Esophagus squamous epithelium (tissue), 5 donors: ENCODE results near the gene GDAP1L1. TPM values are rescaled to one million over a fixed set of nuclear protein-coding genes. Genes with fewer than 3 reads are reported as not detected.

ENCODE experiments used
- DNase-seq: peaks from one replicate; lab custom pipeline; 2025; lab: John Stamatoyannopoulos, UW
- H3K27ac ChIP-seq, 4 donors: fragments of 200-600 bp; sonication (generic); one replicate each; pipeline ENCODE4 v1.5.1; 2016 to 2019; ENCODE audit warnings: mild to moderate bottlenecking in 1 of 4
- H3K27me3 ChIP-seq, 4 donors: fragments of 200-600 bp; sonication (generic); 1 replicate in 3 of 4; 2 replicates in 1 of 4; pipeline versions ENCODE4 v1.5.1 to v1.6.0; 2017 to 2021; ENCODE audit warnings: antibody characterized with exemption in 1 of 4
- H3K36me3 ChIP-seq, 3 donors: fragments of 200-600 bp; sonication (generic); one replicate each; pipeline ENCODE4 v1.5.1; 2016 to 2019
- H3K4me1 ChIP-seq, 3 donors: fragments of 200-600 bp; sonication (generic); one replicate each; pipeline ENCODE4 v1.5.1; 2017 to 2019
- H3K4me3 ChIP-seq, 4 donors: fragments of 200-600 bp; sonication (generic); 1 replicate in 3 of 4; 2 replicates in 1 of 4; pipeline ENCODE4 v1.5.1; 2016 to 2019; ENCODE audit warnings: mild to moderate bottlenecking in 2 of 4, moderate library complexity in 1 of 4
- H3K9me3 ChIP-seq, 3 donors: fragments of 200-600 bp; sonication (generic); one replicate each; pipeline ENCODE4 v1.5.1; 2016 to 2019
- CTCF ChIP-seq, 6 experiments: fragments of 450-650 bp in 4 of 6; fragments of 200-600 bp in 2 of 6; sonication (generic) in 2 of 6; IDR thresholded peaks; one replicate each; pipeline ENCODE4 v1.5.1; 2016 to 2019; ENCODE audit warnings: antibody characterized with exemption in 6 of 6, mild to moderate bottlenecking in 4 of 6, moderate library complexity in 4 of 6
- POLR2A ChIP-seq, 4 donors: fragments of 450-650 bp; IDR thresholded peaks; one replicate each; pipeline ENCODE4 v1.6.1; 2017; ENCODE audit warnings: antibody characterized with exemption in 4 of 4, mild to moderate bottlenecking in 4 of 4, moderate library complexity in 3 of 4
- WGBS, 2 donors: methylation state at CpG; one replicate each; pipeline ENCODE4 v1.1.5; 2018; 5-methylcytosine and 5-hydroxymethylcytosine counted together
- intact Hi-C: fragments of 100-400 bp; cut with DNase I; formaldehyde crosslinking; loops from one replicate; pipeline ENCODE4 v1.15.0; 2022
- total RNA-seq, 4 donors: library from RNA; depleted of rRNA; stranded (reverse); fragments of >200 nt; gene quantifications; one replicate each; pipeline ENCODE4 v1.1.0, GENCODE V29; 2016
- donor health status: DM: yes; HTN: yes; CAD: no.

GDAP1L1 gene
- total RNA-seq, 4 donors from 2014 or later = not detected

- 74 to 86% methylated on average over 2 of the region's 3 CpGs for WGBS, 2 donors
- DNase-seq = no peak
- H3K4me1 ChIP-seq = no peaks in the 10 kb centered on the region
- peaks cover 0 to 11% (median 0%) of the 10 kb centered on the region in 4 donors for H3K27me3 ChIP-seq
- TF ChIP-seq POLR2A (IDR thresholded peaks at IDR 0.05) (no peak), CTCF (IDR thresholded peaks at IDR 0.05) (no peak)
- H3K9me3 ChIP-seq = no peaks in the 10 kb centered on the region
- no peak overlapping the region for H3K4me3 ChIP-seq
- H3K36me3 ChIP-seq = no peaks in the 10 kb centered on the region
- no peak overlapping the region for H3K27ac ChIP-seq
- intact Hi-C loops = no loop called here
These were observed 6.4 kb downstream of the GDAP1L1 start for GRCh38 chr20:44253528-44253927.

- H3K4me1 ChIP-seq = no peaks in the 10 kb centered on the region
- no peaks in the 10 kb centered on the region for H3K9me3 ChIP-seq
- TF ChIP-seq CTCF (IDR thresholded peaks at IDR 0.05) = no peak
- no peak for TF ChIP-seq POLR2A (IDR thresholded peaks at IDR 0.05)
- WGBS, 2 donors = 73 to 80% methylated on average over 7 to 8 of the region's 8 CpGs
- no peak overlapping the region for H3K4me3 ChIP-seq
- peaks cover 0 to 7% (median 0%) of the 10 kb centered on the region in 4 donors for H3K27me3 ChIP-seq
- DNase-seq = no peak
- H3K36me3 ChIP-seq = no peaks in the 10 kb centered on the region
- H3K27ac ChIP-seq = no peak overlapping the region
- intact Hi-C loops = no loop called here
These were observed 7.0 kb downstream of the GDAP1L1 start for GRCh38 chr20:44254073-44254472.

GRCh38 chr20:44255942-44256341 is 8.8 kb downstream of the GDAP1L1 start:
- TF ChIP-seq CTCF (IDR thresholded peaks at IDR 0.05) (no peak), POLR2A (IDR thresholded peaks at IDR 0.05) (no peak)
- Histone ChIP-seq H3K9me3 (no peaks in the 10 kb centered on the region), H3K36me3 (no peaks in the 10 kb centered on the region), H3K27me3 (no peaks in the 10 kb centered on the region), H3K4me3 (no peak overlapping the region), H3K27ac (no peak overlapping the region), H3K4me1 (no peaks in the 10 kb centered on the region)
- 90% methylated on average over 1 of the region's 1 CpG; no CpG with 5 or more reads in 1 of the 2 donors for WGBS, 2 donors
- intact Hi-C loops = no loop called here
- DNase-seq = no peak

GRCh38 chr20:44256961-44257360 is 9.9 kb downstream of the GDAP1L1 start:
- Histone ChIP-seq H3K36me3 (no peaks in the 10 kb centered on the region), H3K4me3 (no peak overlapping the region), H3K27ac (no peak overlapping the region), H3K9me3 (no peaks in the 10 kb centered on the region), H3K4me1 (no peaks in the 10 kb centered on the region), H3K27me3 (no peaks in the 10 kb centered on the region)
- no peak for DNase-seq
- WGBS, 2 donors = 76 to 90% methylated on average over 5 of the region's 21 CpGs
- TF ChIP-seq POLR2A (IDR thresholded peaks at IDR 0.05) (no peak), CTCF (IDR thresholded peaks at IDR 0.05) (no peak)
- intact Hi-C loops = no loop called here

- DNase-seq = no peak
These were observed 11.2 kb downstream of the GDAP1L1 start for GRCh38 chr20:44258226-44258890.

More at GRCh38 chr20:44258226-44258890, 11.2 kb downstream of the GDAP1L1 start:
- Histone ChIP-seq H3K36me3 (no peaks in the 10 kb centered on the region), H3K4me3 (no peak overlapping the region), H3K9me3 (no peaks in the 10 kb centered on the region), H3K27ac (no peak overlapping the region), H3K4me1 (no peaks in the 10 kb centered on the region), H3K27me3 (no peaks in the 10 kb centered on the region)
- TF ChIP-seq POLR2A (IDR thresholded peaks at IDR 0.05) (no peak), CTCF (IDR thresholded peaks at IDR 0.05) (no peak)
- 88 to 91% methylated on average over 20 to 21 of the region's 28 CpGs for WGBS, 2 donors
- intact Hi-C loops = no loop called here
